HG02840 (cell line): ENCODE data around the gene HAPLN2.

ENCODE experiments used
- ATAC-seq: cut with Tn5 transposase; IDR thresholded peaks from one replicate; pipeline ENCODE4 v1.9.1; 2021; ENCODE audit warnings: mild to moderate bottlenecking, moderate library complexity, moderate number of reproducible peaks; ENCODE audit not compliant: unreplicated experiment, low FRiP score

The HAPLN2 gene

DNA sequence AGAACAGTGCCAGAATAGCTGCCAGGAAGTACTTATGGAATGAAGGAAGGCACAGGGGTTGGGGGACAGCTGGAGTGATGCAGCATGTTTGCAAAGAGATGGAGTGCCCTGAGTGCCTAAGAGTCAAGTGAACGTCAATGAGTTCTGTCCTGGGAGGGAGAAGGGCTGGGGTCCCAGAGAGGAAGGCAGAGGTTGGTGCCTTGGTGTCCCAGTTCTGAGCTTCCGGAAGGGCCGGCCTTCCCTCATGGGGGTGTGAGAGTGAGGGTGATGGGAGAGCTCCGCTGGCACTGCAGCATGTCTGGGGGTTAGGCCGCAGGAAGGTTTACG is 40.4 kb downstream of the HAPLN2 start:
- ATAC-seq: no peak

- no peak for ATAC-seq
Measured at GRCh38 chr1:156659988-156660751, 41.0 kb downstream of the HAPLN2 start.

DNA sequence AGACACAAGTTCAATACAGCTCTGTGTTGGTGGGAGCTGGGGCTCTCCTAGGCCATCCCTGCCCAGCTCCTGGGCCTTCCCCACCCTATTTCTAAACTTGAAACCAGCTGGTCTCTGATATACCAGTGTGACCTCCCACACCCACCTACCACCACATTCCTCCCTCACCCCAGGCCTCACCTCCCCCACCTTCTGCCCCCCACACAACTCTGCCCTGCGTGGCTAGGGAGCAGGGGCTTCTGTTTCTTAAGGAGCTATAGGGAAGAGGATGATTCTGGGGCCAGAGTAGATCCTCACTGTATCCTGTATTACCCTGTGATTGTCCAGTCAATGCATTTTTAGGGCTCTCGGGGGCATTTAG is 41.5 kb downstream of the HAPLN2 start:
- ATAC-seq: no peak

DNA sequence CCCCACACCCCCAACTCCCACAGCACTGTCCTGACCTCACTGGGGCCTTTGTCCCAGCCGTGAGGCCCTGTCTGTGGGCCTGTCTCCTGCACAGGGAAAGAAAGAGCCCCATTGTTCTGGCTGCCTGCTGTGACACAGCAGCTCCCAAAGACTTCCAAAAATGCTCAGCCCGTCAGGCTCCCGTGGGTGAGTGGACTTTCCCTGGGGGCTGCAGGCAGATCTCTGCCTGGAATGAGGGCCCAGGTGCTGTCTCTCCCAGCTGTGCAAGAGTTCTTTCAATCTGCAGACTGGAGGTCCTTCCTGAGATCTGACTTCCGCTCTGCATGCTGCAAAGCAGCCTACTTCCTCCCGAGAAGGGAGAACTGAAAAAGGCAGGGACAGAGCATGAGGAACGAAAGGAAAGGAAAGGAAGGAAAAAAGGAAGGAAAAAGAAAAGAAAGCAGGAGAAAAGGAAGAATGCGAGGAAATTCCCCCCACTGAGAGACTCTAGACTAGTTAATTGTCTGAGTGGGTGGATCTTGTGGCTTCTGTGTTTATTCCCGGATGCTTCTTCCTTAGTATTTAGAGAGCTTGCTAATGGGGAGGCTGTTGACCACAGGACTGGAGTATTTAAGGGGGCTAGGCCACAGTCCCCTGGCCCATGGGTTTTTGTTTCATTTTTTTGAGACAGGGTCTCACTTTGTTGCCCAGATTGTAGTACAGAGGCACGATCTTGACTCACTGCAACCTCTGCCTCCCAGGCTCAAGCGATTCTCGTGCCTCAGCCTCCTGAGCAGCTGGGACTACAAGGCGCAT is 43.0 kb downstream of the HAPLN2 start:
- no peak for ATAC-seq

- no peak for ATAC-seq
Measured at GRCh38 chr1:156662800-156663055, 43.5 kb downstream of the HAPLN2 start.

GRCh38 chr1:156663178-156663577 is 44.0 kb downstream of the HAPLN2 start:
- ATAC-seq: no peak

GRCh38 chr1:156664046-156664766 is 45.0 kb downstream of the HAPLN2 start:
- no peak for ATAC-seq

GRCh38 chr1:156664767-156665411 is 45.7 kb downstream of the HAPLN2 start:
- no peak for ATAC-seq

DNA sequence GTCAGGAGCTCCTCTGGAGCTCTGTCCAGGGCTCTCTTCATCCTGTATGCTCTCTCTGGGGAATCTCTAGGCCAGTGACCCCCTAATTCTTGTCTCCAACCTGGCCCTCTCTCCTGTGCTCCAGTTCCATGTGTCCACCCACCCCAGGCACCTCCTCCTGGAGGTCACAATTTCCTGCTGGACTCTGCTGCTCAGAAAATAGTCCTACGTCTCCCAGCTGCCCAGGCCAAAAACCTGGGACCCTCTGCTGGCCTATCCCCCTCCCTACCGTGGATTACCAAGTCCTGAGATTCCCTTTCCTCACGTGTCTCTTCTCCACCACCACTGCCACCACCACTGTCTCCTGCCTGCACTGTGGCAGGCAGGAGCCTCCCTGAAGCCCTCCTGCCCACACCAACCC is 46.3 kb downstream of the HAPLN2 start:
- ATAC-seq: no peak

DNA sequence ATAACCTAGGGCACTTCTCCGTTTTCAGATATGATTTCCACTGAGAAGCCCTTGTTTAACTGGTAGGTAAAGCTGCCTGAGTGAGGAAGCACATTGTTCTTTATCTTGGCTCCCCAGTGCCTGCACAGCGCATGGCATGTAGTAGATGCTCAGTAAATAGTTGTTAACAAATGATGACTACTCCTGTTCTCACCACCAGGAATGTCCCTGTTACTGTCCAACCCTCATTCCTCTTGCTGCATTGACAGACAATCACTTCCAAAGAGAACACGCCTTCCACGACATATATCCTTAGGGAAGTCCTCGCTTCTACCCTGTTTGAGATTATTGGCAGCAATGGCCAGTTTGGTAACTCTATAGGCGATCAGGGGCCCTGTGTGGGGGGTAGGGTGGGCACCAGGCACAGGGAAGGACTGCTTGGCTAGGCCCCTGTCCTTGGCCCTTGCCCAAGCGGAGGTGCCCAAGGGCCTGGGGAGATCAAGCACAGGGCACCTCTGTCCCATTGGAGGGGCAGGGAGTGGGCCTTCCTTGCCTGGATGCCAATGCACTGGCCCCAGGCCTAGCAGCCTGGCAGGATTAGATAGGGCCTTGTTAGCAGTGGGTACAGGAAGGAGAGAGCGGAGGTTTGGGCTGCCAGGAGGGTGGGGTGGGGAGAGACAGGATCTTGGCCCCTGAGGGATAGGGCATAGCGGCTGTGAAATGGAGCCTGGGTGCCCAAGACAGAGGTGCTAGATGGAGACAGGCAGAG is 47.8 kb downstream of the HAPLN2 start:
- ATAC-seq: no peak

- ATAC-seq: no peak
Measured at GRCh38 chr1:156667610-156667967, 48.4 kb downstream of the HAPLN2 start.

DNA sequence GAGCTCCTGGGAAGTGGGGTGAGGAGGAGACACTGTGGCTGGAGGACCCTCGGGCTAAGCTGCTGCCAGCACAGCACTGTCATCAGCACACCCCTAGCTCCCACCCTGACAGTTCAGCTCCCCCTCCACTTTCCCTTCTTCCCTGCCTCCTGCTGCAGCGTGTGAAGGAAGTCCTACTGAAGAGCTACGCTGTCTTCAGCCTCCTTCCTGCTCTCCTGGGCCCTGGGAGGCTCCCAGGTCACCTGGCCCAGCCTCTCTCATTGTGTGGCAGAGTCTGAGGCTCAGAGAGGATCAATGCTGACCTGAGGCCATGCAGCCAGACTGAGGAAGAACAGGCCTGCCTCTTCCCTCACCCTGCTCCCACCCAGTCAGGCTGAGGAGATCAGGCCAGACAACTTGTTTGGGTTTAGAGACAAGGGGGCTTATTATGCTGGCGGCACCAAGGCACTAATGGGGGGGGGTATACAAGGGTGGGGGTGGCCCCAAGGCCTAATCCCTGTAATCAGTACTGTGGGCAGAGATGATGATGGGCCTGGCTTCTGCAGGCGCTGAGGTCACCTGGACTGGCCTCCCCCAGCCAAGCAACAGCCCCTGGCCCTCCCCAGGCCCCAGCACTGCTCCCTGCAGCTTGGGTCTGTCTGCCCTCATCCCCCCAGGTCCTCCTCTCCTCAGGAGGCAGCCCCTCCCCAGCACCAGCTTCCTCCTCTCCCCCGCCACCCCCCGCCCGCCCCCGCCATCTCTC is 48.9 kb downstream of the HAPLN2 start:
- no peak for ATAC-seq

DNA sequence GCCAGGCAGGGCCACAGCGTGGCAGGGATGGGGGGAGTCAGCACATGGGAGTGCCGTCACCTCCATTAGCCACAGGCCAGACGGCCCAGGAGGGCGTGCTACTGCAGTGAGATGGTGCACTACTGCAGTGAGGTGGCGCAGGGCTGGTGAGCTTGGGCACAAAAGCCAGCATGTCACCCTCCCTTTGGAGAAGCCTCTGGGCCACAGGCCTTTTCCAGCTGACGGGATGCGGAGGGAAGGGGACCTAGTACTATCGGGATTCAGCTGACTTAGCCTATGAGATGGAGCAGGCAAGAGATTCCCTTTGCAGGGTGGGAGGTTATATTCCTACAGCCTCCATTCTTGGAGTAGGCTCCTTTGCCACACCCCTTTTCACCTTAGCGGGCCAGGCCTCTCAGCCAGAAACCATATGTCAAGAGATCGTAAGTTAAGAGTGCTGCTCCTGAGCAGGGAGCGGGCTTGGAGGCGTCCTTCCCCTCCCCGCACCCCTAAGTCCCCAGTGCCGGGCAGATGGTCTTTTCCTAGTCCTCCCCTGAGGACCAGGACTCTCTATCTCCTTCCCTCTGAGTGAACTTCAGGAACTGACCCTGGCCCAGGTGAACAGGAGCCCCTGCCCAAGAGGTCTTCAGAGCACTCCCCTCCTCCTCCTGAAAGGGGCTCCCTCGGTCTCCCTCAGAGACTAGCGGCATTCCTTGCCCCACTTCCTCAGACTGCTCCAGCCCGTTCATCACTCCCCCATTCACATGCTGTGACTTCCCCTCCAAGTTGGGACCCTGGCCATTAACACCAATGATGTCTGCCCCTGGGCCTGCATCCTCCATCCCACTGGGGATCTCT is 49.8 kb downstream of the HAPLN2 start:
- ATAC-seq: no peak

DNA sequence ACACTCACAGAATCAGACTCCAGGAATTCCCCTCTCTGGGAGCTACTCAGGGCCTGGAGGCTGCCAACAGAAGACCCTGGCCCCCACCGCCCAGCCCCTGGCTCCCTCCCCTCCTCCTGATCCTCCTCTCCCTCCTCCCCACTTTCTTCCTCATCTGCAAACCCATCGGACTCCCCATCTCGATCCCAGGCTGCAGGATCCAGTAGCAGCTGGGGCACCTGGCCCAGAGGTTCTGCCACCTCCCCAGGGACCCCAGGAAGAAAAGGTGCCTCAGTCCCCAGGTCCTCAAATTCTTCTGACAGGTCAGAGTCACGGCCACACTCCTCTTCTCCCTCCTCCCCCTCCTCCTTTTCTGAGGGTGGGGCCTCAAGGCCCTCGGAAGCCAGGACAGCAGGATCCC is 50.6 kb downstream of the HAPLN2 start:
- no peak for ATAC-seq

DNA sequence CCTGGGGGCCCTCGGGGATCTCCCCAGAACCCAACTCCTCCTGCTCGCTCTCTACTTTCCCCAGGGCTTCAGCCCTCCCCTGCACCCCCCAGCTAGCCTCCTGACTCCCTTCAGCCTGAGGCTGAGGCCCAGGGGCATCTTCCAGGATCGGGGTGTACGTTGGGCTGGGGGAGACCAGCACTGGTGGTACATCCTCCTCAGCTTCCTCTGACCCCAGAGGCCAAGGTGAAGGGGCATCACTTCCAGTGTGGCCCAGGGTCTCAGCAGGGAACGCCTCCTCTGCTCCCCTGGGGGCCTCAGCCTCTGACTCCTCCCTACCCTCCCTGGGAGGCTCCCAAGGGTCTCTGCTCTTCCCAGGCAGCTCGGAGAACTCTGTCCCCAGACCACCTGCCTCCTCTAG is 51.1 kb downstream of the HAPLN2 start:
- ATAC-seq: no peak

DNA sequence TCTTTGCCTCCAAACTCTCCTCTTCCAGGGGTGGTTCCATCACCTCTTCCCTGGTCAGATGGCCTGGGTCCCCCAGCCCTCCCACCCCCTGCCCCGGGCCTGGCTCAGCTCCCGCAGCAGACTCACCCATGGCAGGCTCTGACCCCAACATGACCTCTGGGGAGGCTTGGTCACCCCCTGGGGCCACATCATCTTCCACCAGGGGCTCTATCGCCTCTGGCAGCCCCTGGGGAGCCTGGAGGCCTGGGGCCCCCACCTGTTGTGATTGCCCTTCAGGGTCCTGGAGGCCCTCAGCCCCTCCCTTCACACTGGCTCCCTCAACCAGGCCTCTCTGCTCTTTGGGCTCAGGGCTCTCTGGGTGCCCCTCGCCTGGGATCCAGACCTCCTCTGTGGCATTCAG is 51.6 kb downstream of the HAPLN2 start:
- ATAC-seq: no peak

DNA sequence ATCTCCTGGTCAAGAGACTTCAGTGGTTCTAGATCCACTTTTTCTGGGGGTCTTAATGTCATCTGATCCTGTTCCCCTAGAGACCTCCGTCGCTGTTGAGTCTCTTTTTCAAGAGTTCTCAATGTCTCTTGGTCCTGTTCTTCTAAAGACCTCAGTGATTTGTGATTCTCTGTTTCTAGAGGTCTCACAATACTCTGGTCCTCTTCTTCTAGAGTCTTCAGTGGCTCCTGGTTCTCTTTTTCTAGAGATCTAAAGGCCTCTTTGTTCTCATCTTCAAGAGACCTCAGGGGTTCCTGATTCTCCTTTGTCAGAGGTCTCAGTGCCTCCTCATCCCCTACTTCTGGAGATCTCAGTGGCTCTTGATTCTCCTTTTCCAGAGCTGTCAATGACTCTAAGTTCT is 52.6 kb downstream of the HAPLN2 start:
- no peak for ATAC-seq

GRCh38 chr1:156673387-156674121 is 54.3 kb downstream of the HAPLN2 start:
- no peak for ATAC-seq
